Head of caudate nucleus (tissue), 42 donors: ENCODE measurements around the gene COQ8B.

Experiments used
- DNase-seq, 42 donors: peaks; one replicate each; pipeline versions ENCODE4 v3.0.0 to v3.0.0-alpha.2; 2020 to 2021; ENCODE audit warnings: mixed read lengths in 7 of 42
- intact Hi-C: fragments of 100-400 bp; cut with DNase I; formaldehyde crosslinking; loops from one replicate; pipeline ENCODE4 v1.15.0; 2022

Gene COQ8B

DNA sequence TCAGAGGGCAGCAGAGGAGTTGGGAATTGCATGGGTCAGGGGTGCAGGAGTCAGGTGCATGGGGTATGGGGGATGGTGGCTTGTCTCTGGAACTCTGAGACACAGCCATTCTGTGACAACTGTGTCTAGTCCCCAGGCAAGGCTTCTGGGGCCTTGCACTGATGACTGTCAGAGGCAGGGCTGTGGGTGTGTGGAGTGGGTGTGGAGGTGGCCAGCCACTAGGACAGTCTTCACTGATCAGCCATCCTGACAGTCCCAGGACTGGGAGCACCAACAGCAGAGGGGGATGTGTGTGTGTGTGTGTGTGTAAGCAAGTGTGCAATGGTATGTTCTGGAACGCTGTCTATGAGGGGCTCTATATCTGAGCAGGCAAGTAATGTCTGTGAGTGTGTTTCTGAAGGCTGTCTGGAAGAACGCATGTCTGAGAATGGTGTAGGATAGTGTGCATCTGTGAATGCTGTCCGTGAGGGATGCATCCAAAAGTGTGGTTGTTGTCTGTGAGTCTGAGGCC lies 31.6 kb downstream of the COQ8B start:
- no peak for DNase-seq
- intact Hi-C loops: no loop called here

DNA sequence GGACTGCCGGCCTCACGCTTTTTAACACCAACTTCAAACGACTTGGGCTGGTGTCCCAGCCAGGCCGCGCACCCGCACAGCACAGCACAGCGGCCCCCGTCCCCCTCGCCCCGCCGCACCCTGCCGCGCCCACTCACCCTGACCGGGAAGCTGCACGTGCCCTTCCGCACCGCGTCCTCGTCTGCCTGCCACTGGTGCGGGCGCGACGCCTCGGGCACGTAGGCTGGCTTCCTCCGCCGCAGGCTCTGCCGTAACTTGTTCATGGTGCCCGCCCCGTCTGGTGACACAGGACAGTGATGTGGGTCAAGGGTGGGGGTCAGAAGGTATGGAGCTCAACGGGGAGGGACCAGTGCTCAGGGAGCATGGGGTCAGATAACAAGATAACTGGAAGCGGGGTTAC lies 32.4 kb downstream of the COQ8B start:
- no peak for DNase-seq
- intact Hi-C loops: no loop called here

GRCh38 chr19:40683437-40683836 lies 33.2 kb downstream of the COQ8B start:
- intact Hi-C loops: no loop called here
- no peak for DNase-seq

DNA sequence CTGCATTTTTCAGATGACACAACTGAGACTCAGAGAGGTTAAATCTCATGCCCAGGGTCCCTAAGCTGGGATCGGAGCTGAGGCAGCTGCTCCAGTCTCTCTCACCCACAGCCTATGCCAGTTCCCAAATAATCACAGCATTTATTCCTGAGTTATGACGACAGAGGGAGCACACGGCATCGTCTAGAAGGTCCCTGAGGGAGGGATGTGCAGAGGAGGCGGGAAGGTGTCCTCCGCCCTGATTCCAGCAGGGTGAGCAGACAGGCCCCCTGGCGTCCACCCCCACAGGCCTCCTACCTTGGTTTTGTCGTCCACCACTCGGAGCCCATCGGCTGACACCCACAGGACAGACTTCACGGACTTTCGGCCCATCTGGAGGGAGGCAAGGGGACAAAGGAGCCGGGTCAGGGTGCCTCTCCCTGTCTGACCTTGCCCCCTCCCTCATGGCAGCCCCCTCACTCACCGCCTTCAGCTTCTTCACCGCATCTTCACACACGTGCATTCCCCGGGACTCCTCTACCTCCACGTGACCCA lies 34.2 kb downstream of the COQ8B start:
- intact Hi-C loops: no loop called here
- DNase-seq: peak in 12 of 42 donors; percentile 13 to 72 (median 45)

DNA sequence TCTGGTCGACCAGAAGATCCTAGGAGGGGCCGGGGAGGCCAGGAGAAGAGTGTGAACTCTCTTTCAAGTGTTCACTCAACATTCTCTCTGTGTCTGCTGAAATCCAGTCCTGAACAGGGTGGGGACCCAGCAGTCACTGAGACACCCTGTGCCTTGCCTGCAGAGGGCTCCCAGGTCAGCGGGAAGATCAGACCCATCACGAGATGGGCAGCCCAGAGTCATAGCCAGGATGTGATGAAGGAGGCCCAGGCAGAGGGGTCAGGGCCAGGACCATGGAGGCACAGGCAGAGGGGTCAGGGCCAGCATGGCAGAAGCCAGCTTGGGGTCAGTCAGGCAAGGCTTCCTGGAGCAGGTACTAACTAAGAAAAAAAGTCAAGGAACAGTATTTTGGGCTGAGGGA lies 35.6 kb downstream of the COQ8B start:
- intact Hi-C loops: no loop called here
- no peak for DNase-seq

DNA sequence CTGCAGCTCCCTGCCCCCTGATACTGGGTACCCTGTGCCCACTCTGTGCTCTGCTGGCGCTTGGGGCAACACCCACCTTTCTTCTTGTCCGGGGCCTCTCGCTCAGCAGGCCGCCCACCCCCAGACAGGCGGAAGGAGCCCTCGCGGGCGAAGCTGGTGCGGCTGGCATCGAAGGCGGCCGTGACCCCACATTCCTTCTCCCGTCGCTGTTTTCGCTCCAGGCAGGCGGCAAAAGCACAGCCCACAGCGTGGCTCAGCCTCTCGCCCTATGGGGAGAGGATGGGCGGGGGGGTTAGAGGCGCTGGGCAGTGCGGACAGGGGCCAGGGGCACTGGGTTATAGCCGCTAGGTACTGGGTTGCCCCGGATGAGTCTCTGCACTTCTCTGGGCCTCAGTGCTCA lies 39.5 kb downstream of the COQ8B start:
- intact Hi-C loops: no loop called here
- DNase-seq: no peak

DNA sequence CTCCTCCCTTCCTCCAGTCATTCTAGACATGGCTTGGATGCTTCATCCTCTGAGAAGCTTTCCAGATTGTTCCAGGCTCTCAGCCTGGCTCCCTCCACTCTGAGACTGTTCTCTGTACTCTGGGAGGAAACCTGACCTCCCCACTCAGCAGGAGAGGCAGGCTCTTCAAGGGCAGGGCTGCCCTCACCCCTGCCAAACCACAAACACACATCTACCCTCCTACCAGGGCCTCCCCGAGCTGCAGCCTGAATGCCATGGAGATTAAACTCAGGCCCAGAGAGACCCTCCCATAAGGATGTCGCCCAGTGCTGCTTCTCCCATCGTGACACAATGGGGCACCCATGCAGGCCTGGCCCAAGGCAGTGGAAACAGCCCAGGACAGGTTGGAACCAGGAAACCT lies 42.4 kb downstream of the COQ8B start:
- DNase-seq: no peak
- intact Hi-C loops: no loop called here

DNA sequence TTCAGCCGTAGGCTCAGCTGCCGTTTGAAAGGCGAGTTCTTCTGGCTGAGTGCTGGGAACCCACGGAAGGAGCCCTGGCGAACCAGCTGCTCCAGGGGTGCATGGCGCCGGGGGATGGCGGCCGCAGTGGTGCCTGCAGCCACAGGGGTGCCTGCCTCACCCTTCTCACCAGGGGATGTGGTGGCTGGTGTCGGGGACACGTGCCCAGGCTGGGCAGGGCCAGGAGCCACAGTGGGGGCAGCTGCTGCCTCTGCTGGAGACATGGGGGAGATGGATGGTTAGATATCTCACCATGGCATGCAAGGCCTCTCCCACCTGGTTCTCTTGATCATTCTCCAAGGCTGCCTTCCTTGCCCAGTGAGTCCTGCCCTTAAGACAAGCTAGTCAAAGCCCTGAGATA lies 43.3 kb downstream of the COQ8B start:
- no peak for DNase-seq
- intact Hi-C loops: no loop called here

- intact Hi-C loops: no loop called here
These were observed 44.0 kb downstream of the COQ8B start for GRCh38 chr19:40672573-40673299.

GRCh38 chr19:40672038-40672437 lies 44.6 kb downstream of the COQ8B start:
- intact Hi-C loops: no loop called here
- no peak for DNase-seq

More at GRCh38 chr19:40672573-40673299, 44.0 kb downstream of the COQ8B start:
- no peak for DNase-seq

DNA sequence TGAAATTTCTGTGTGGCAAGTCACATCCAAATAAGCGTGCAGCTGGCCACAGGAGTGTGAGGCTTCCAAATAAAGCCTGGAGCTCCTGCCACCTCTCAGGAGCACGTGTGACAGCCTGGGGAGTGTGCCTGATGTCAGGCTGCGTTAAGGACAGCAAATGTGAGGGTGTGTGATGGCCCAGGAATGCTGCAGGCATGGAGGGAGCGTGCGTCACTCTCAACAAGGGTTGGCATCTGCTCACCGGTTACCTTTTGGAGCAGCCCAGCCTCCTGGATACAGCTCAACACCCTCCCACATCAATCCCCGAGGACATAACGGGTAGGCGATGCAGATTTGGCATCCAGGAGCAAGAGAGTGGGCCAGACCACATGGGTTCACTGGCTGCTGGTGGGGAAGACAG lies 45.3 kb downstream of the COQ8B start:
- peak in 38 of 42 donors; percentile 21 to 92 (median 62) for DNase-seq
- intact Hi-C loops: no loop called here

GRCh38 chr19:40668991-40669614 lies 47.6 kb downstream of the COQ8B start:
- intact Hi-C loops: no loop called here
- DNase-seq: no peak

GRCh38 chr19:40667602-40668001 lies 49.1 kb downstream of the COQ8B start:
- intact Hi-C loops: no loop called here
- no peak for DNase-seq

DNA sequence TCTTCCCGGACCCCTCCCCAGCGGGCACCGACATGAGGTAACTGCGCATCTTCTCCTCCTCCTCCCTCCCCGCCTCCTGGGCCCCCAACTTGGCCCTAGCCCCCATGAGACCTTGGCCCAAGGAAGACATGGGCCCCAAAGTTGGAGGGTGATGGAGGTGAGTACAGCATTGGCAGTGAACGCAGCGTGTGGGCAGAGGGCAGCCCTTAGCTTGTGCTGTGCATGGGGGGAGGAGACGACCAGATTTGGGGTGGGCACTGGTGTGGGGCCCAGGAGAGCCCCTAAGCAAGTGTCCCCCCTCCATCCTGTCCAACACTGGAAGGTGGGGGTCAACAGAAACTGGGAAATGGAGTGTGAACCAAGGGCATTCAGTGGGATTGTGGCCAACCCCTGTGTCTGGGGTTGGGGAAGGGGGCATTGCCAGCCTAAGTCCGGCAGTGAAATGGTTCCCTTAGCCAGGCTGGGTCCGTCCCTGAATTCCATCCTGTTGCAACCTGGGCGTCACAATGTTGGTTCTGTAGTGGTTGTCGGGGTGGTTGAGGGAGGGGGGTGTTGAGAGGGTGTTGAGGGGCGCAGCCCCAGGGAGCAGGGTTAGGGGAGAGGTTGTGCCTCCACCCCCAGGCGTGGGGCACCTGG lies 49.8 kb downstream of the COQ8B start:
- DNase-seq: peak in 1 of 42 donors; percentile 1
- intact Hi-C loops: no loop called here

- peak in 6 of 42 donors; percentile 12 to 58 (median 30) for DNase-seq
- intact Hi-C loops: loop anchor here (5.0 kb wide), 2 partner anchors 158 to 478 kb away; no protein-coding TSS in a partner anchor
These were observed 52.7 kb downstream of the COQ8B start for GRCh38 chr19:40663695-40664692.

DNA sequence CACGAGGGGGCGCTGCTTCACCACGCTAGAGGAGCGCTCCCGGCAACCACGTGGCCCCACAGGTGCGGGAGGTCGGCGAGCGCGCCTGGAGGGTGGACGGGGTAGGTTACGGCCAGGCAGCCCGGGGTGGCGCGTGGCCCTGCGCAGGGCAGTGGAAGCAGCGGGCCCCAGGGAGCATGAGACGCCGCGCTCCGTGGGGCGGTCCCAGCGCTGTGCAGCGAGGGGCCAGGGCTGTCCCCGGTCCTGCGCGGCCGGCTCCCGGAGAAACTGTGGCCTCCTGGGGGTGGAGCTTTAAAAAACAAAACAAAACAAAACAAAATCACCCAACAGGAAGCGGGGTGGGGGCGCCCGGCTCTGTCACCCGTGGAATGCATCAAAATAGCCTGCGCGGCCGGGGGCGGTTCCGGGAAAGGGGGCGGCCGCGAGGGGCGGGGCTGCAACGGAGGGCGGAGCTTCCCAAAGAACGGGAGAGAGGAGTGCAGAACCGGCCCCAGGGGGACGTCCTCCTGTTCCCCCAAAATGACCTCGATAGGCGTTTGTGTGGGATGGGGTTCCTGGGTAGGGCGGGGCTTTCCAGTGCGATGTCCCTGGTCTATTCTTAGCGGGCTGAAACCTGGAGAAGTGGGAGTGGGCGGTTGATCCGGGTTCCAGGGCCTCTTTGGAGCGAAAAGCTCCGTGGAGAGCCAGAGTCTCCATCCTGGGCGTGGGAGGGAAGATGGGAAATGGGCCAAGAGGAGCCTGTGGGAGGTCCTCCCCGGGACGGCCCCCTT lies 53.6 kb downstream of the COQ8B start:
- peak; percentile 81 to 97 (median 93) for DNase-seq

DNA sequence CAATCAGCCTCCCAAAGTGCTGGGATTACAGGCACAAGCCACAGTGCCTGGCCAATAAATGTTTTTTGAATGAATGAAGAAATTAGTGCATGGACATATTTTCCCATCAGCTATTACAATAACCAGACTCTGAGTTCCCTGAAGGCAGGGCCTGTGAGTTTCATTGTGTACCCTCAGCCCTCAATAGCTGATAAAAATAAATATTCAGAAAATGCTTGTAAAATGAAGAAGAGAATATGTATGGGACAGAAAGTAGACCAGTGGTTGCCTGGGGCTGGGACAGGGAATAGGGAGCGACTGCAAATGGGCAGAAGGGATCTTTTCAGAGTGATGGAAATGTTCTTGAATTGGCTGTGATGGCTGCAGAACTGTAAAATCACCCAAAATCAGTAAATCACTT lies 55.1 kb downstream of the COQ8B start:
- intact Hi-C loops: loop anchor here (5.0 kb wide), 2 partner anchors 161 to 481 kb away; no protein-coding TSS in a partner anchor

More for the DNA sequence above, 53.6 kb downstream of the COQ8B start:
- intact Hi-C loops: loop anchor here (5.0 kb wide), 2 partner anchors 159 to 479 kb away; no protein-coding TSS in a partner anchor

GRCh38 chr19:40659566-40659965 lies 57.1 kb downstream of the COQ8B start:
- intact Hi-C loops: no loop called here
- DNase-seq: no peak

More for the DNA sequence above, 55.1 kb downstream of the COQ8B start:
- DNase-seq: no peak
